Heart left ventricle (tissue), 16 donors: ENCODE results near the gene ARMCX1. TPM values are rescaled to one million over a fixed set of nuclear protein-coding genes. Genes with fewer than 3 reads are reported as not detected.
"Not testable (repeated sequence)": the region's sequence is repeated elsewhere in the genome, so short reads cannot be mapped to it uniquely, and the experiment has no call there.

Experiments used
- ATAC-seq, 4 donors: fragments of 200-7000 bp; cut with Tn5 transposase; one replicate each; pipeline ENCODE4 v1.9.1; 2020 to 2022; ENCODE audit warnings: moderate library complexity in 4 of 4, mild to moderate bottlenecking in 3 of 4, moderate number of reproducible peaks in 1 of 4
- DNase-seq, 5 donors: peaks; one replicate each; pipeline ENCODE4 v3.0.0-alpha.2; 2020
- H3K27ac ChIP-seq, 12 donors: fragments of 200-600 bp; sonication (generic) in 4 of 12; one replicate each; pipeline versions ENCODE4 v1.5.0 to v1.8.0; 2016 to 2022; ENCODE audit warnings: mild to moderate bottlenecking in 2 of 12
- H3K27me3 ChIP-seq, 9 donors: fragments of 200-600 bp; sonication (generic) in 2 of 9; one replicate each; pipeline versions ENCODE4 v1.5.1 to v1.8.0; 2016 to 2022; ENCODE audit warnings: mild to moderate bottlenecking in 3 of 9
- H3K36me3 ChIP-seq, 9 donors: fragments of 200-600 bp; sonication (generic) in 2 of 9; one replicate each; pipeline versions ENCODE4 v1.5.0 to v1.8.0; 2018 to 2022; ENCODE audit warnings: mild to moderate bottlenecking in 2 of 9
- H3K4me1 ChIP-seq, 12 donors: fragments of 200-600 bp; sonication (generic) in 4 of 12; one replicate each; pipeline versions ENCODE4 v1.5.0 to v1.8.0; 2016 to 2022; ENCODE audit warnings: mild to moderate bottlenecking in 3 of 12
- H3K4me3 ChIP-seq, 12 donors: fragments of 200-600 bp; sonication (generic) in 4 of 12; one replicate each; pipeline versions ENCODE4 v1.5.0 to v1.8.0; 2017 to 2022; ENCODE audit warnings: mild to moderate bottlenecking in 9 of 12, moderate library complexity in 4 of 12
- H3K9me3 ChIP-seq, 12 donors: fragments of 200-600 bp; sonication (generic) in 4 of 12; one replicate each; pipeline versions ENCODE4 v1.5.0 to v1.8.0; 2016 to 2022; ENCODE audit warnings: mild to moderate bottlenecking in 1 of 12
- CTCF ChIP-seq, 12 donors: fragments of 200-600 bp; sonication (generic) in 4 of 12; IDR thresholded peaks; one replicate each; pipeline versions ENCODE4 v1.5.0 to v1.8.0; 2018 to 2022; ENCODE audit warnings: antibody characterized with exemption in 12 of 12, mild to moderate bottlenecking in 5 of 12
- POLR2A ChIP-seq, 2 donors: fragments of 450-650 bp; IDR thresholded peaks; one replicate each; pipeline ENCODE4 v1.6.1; 2017; ENCODE audit warnings: antibody characterized with exemption in 2 of 2, mild to moderate bottlenecking in 2 of 2, moderate library complexity in 2 of 2
- WGBS, 4 donors: extraction: QIAGEN DNeasy Blood & Tissue Kit in 2 of 4; methylation state at CpG; one replicate each; pipeline versions ENCODE4 v1.1.5 to v1.1.7; 2013 to 2018; 5-methylcytosine and 5-hydroxymethylcytosine counted together
- intact Hi-C, 10 donors: fragments of 100-400 bp; cut with DNase I; formaldehyde crosslinking; loops; one replicate each; pipeline versions ENCODE4 v1.11.1 to v1.14.2; 2022
- polyA plus RNA-seq, 2 donors: library from polyadenylated mRNA; stranded (reverse); fragments of 200-250 nt; gene quantifications; one replicate each; pipeline ENCODE4 v1.2.3, GENCODE V29; 2013
- total RNA-seq, 9 donors: library from RNA; depleted of rRNA in 2 of 9; stranded (reverse); fragments of >200 nt in 2 of 9; fragmentation: NEBNext Ultra II Directional in 3 of 9; extraction: Animal tissue kit (Norgen Biotek cat#: 25700) in 3 of 9; gene quantifications; one replicate each; pipeline versions ENCODE4 v1.1.0 to v1.2.4, GENCODE V29; 2016 to 2023
- donor health status: ischemic (EF 13 %, LVEDD 7.1; RV severe dilation, severe dysfunction).
- donor health status: healthy with polysubstance abuse.
- donor health status: DM: no; HTN: yes; CAD: no.
- donor health status: DM: no; HTN: no; CAD: no.
- donor health status: ischemic (EF 25% LVEDD 6.9; RV normal size, moderate dysfunction).
- donor health status: ischemic (EF 25% LVEDD 5.7; RV mildly dilated, moderate dysfunction).
- donor health status: healthy.
- donor health status: DM: yes; HTN: yes; CAD: no.
- donor health status: ischemic (EF 35%, LVEDD 5.7; RV mildly dilated, moderate dysfunction).
- donor health status: nonischemic (EF 11% LVEDD 7.7; RV severe dilation, severe dysfunction).
- donor health status: DM: yes; HTN: yes; CAD: no.
- donor health status: PGD.
- donor health status: ischemic (EF 29% LVEDD 5.4; RV normal size, mild dysfunction).
- donor health status: nonischemic (EF 23%, LVEDD 6.1; RV moderate dilation, normal function).

The ARMCX1 gene
- total and polyA plus RNA-seq, 11 donors: 15.2 to 50.4 (median 31.5) TPM

- H3K4me3 ChIP-seq: no peak overlapping the region
- H3K9me3 ChIP-seq: no peaks in the 10 kb centered on the region
- DNase-seq: no peak
- no peak overlapping the region for H3K27ac ChIP-seq
- no peak for ATAC-seq
- WGBS, 4 donors: 78 to 96% (median 87%) methylated on average over 23 of the region's 23 CpGs
- intact Hi-C loops: loop anchor here in 6 of 10 donors (5.0 to 10.0 kb wide), 2 partner anchors 135 to 138 kb away; no protein-coding TSS in a partner anchor
- peaks cover 0 to 4% (median 0%) of the 10 kb centered on the region in 12 donors for H3K4me1 ChIP-seq
- H3K36me3 ChIP-seq: peaks cover 0 to 20% (median 3%) of the 10 kb centered on the region in 9 donors
- TF ChIP-seq POLR2A (IDR thresholded peaks at IDR 0.05): no peak
- no peaks in the 10 kb centered on the region for H3K27me3 ChIP-seq
Measured at GRCh38 chrX:101552714-101553113, 2.4 kb downstream of the ARMCX1 start.

- DNase-seq (no peak), ATAC-seq (no peak)
- no peak overlapping the region for H3K4me3 ChIP-seq
- TF ChIP-seq CTCF (IDR thresholded peaks at IDR 0.05) (no peak), POLR2A (IDR thresholded peaks at IDR 0.05) (no peak)
- no peaks in the 10 kb centered on the region for H3K9me3 ChIP-seq
- H3K4me1 ChIP-seq: no peaks in the 10 kb centered on the region
- no peak overlapping the region for H3K27ac ChIP-seq
- H3K27me3 ChIP-seq: peaks cover 0 to 11% (median 0%) of the 10 kb centered on the region in 9 donors
- intact Hi-C loops: no loop called here
- no peaks in the 10 kb centered on the region for H3K36me3 ChIP-seq
Measured at GRCh38 chrX:101564651-101565050, 14.3 kb downstream of the ARMCX1 start.

GRCh38 chrX:101595739-101596419, 45.5 kb downstream of the ARMCX1 start:
- no peaks in the 10 kb centered on the region for H3K36me3 ChIP-seq
- H3K9me3 ChIP-seq: no peaks in the 10 kb centered on the region
- H3K4me1 ChIP-seq: no peaks in the 10 kb centered on the region
- TF ChIP-seq POLR2A (IDR thresholded peaks at IDR 0.05) (no peak), CTCF (IDR thresholded peaks at IDR 0.05) (peak; percentile 36 to 66 (median 54))
- DNase-seq (peak in 2 of 5 donors; percentile 18 to 21), ATAC-seq (peak in 3 of 4 donors; percentile 56 to 84 (median 60))
- H3K27me3 ChIP-seq: peaks cover 0 to 31% (median 0%) of the 10 kb centered on the region in 9 donors
- H3K27ac ChIP-seq: no peak overlapping the region
- intact Hi-C loops: loop anchor here in 7 of 10 donors (5.0 to 10.0 kb wide), 4 partner anchors 169 to 206 kb away; no protein-coding TSS in a partner anchor
- WGBS, 4 donors: 1 to 14% (median 8%) methylated on average over 5 of the region's 5 CpGs
- H3K4me3 ChIP-seq: no peak overlapping the region

- not testable (repeated sequence) for ATAC-seq, H3K27ac ChIP-seq, H3K4me3 ChIP-seq, DNase-seq, H3K4me1 ChIP-seq, H3K9me3 ChIP-seq, H3K36me3 ChIP-seq
- 87 to 94% (median 88%) methylated on average over 5 to 6 of the region's 8 CpGs; no CpG with 5 or more reads in 1 of the 4 donors for WGBS, 4 donors
- peaks cover 0 to 23% (median 0%) of the 10 kb centered on the region in 9 donors for H3K27me3 ChIP-seq
- intact Hi-C loops: loop anchor here in 7 of 10 donors (5.0 to 10.0 kb wide), 4 partner anchors 165 to 203 kb away; no protein-coding TSS in a partner anchor
Measured at GRCh38 chrX:101599592-101599991, 49.2 kb downstream of the ARMCX1 start.

DNA sequence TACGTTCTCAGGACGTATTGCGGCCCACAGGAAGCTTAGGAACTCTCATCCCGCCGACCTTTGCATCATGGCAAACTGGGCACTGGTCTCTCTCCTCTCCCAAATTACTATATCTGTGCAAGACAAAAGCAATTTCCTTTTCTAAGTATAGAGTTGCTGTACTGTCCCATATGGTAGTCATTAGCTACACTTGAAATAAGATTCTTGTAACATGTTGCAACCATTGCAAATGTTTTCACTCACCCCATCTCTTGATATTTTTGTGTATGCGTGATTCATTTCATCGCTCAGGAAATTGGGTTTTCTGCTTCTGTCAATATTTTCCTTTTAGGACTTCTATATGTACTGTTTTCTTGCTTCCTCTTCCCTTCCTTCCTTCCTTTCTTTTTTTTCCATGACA, 51.7 kb downstream of the ARMCX1 start:
- intact Hi-C loops: no loop called here
- Histone ChIP-seq H3K4me3 (no peak overlapping the region), H3K9me3 (no peaks in the 10 kb centered on the region), H3K4me1 (no peaks in the 10 kb centered on the region), H3K27me3 (peaks cover 0 to 10% (median 0%) of the 10 kb centered on the region in 9 donors), H3K36me3 (no peaks in the 10 kb centered on the region), H3K27ac (no peak overlapping the region)
- ATAC-seq: no peak
- TF ChIP-seq POLR2A (IDR thresholded peaks at IDR 0.05) (no peak), CTCF (IDR thresholded peaks at IDR 0.05) (no peak)
- WGBS, 4 donors: 72 to 85% (median 79%) methylated on average over 4 to 7 of the region's 7 CpGs
- DNase-seq: no peak

Other genes with a start within 250 kb of the ARMCX1 start
- gene TIMM8A, start 201.8 kb upstream of the ARMCX1 start, total RNA-seq: 10 to 100 TPM in 7 of 9 donors, 1 to 10 TPM in 2; 2.9 to 29.4 (median 17.5) TPM
- 10 to 100 TPM; 11.9 to 29.4 TPM for gene TIMM8A, start 201.8 kb upstream of the ARMCX1 start, polyA plus RNA-seq
- 10 to 100 TPM in 1 of 9 donors, 1 to 10 TPM in 4, under 1 TPM in 4; 0.25 to 18.8 (median 1.6) TPM for gene BTK, start 164.4 kb upstream of the ARMCX1 start, total RNA-seq
- gene BTK, start 164.4 kb upstream of the ARMCX1 start, polyA plus RNA-seq: 1 to 10 TPM; 1.4 to 1.5 TPM
- gene RPL36A, start 159.5 kb upstream of the ARMCX1 start, total RNA-seq: 100 to 1,000 TPM in 2 of 9 donors, 10 to 100 TPM in 7; 47.8 to 757 (median 69.7) TPM
- 1,000 to 10,000 TPM; 1,215 to 2,246 TPM for gene RPL36A, start 159.5 kb upstream of the ARMCX1 start, polyA plus RNA-seq
- 10 to 100 TPM in 7 of 9 donors, 1 to 10 TPM in 2; 5.2 to 27.5 (median 11.1) TPM for gene GLA, start 142.6 kb upstream of the ARMCX1 start, total RNA-seq
- 10 to 100 TPM; 16.4 to 19.9 TPM for gene GLA, start 142.6 kb upstream of the ARMCX1 start, polyA plus RNA-seq
- 10 to 100 TPM; 36.5 to 71.8 (median 56.8) TPM for gene HNRNPH2, start 142.3 kb upstream of the ARMCX1 start, total RNA-seq
- gene HNRNPH2, start 142.3 kb upstream of the ARMCX1 start, polyA plus RNA-seq: 10 to 100 TPM; 37.0 to 71.9 TPM
- 10 to 100 TPM in 1 of 9 donors, 1 to 10 TPM in 8; 1.1 to 11.0 (median 5.1) TPM for gene ARMCX4, start 65.1 kb upstream of the ARMCX1 start, total RNA-seq
- gene ARMCX4, start 65.1 kb upstream of the ARMCX1 start, polyA plus RNA-seq: 10 to 100 TPM in 1 of 2 donors, 1 to 10 TPM in 1; 4.2 to 21.1 TPM
- 10 to 100 TPM; 17.9 to 58.7 (median 33.2) TPM for gene ARMCX6, start 67.5 kb downstream of the ARMCX1 start, total RNA-seq
- 10 to 100 TPM; 17.5 to 32.1 TPM for gene ARMCX6, start 67.5 kb downstream of the ARMCX1 start, polyA plus RNA-seq
- 10 to 100 TPM; 49.4 to 84.0 (median 61.8) TPM for gene ARMCX3, start 72.6 kb downstream of the ARMCX1 start, total RNA-seq
- 10 to 100 TPM; 30.7 to 71.0 TPM for gene ARMCX3, start 72.6 kb downstream of the ARMCX1 start, polyA plus RNA-seq
- gene ARMCX2, start 109.3 kb downstream of the ARMCX1 start, total RNA-seq: 10 to 100 TPM; 23.2 to 45.4 (median 40.5) TPM
- gene ARMCX2, start 109.3 kb downstream of the ARMCX1 start, polyA plus RNA-seq: 10 to 100 TPM; 14.0 to 29.5 TPM